Activated naive CD4-positive, alpha-beta T cell treated with anti-CD3 and anti-CD28 coated beads, Interleukin-2, amount 50 U/mL, for 24 hours (primary cell): Measurements from ENCODE around the gene ARF1.

Experiments used
- H3K27ac Mint-ChIP-seq: one replicate; pipeline ENCODE4 v1.8.0; 2021; ENCODE audit warnings: mild to moderate bottlenecking, mixed read lengths
- H3K27me3 Mint-ChIP-seq: one replicate; pipeline ENCODE4 v1.8.0; 2021; ENCODE audit warnings: mixed read lengths
- H3K36me3 Mint-ChIP-seq: one replicate; pipeline ENCODE4 v1.8.0; 2021; ENCODE audit warnings: mixed read lengths
- H3K4me1 Mint-ChIP-seq: one replicate; pipeline ENCODE4 v1.8.0; 2021; ENCODE audit warnings: mixed read lengths
- H3K4me3 Mint-ChIP-seq: one replicate; pipeline ENCODE4 v1.8.0; 2021; ENCODE audit warnings: mild to moderate bottlenecking, mixed read lengths
- H3K9me3 Mint-ChIP-seq: one replicate; pipeline ENCODE4 v1.8.0; 2021; ENCODE audit warnings: mixed read lengths

The ARF1 gene

DNA sequence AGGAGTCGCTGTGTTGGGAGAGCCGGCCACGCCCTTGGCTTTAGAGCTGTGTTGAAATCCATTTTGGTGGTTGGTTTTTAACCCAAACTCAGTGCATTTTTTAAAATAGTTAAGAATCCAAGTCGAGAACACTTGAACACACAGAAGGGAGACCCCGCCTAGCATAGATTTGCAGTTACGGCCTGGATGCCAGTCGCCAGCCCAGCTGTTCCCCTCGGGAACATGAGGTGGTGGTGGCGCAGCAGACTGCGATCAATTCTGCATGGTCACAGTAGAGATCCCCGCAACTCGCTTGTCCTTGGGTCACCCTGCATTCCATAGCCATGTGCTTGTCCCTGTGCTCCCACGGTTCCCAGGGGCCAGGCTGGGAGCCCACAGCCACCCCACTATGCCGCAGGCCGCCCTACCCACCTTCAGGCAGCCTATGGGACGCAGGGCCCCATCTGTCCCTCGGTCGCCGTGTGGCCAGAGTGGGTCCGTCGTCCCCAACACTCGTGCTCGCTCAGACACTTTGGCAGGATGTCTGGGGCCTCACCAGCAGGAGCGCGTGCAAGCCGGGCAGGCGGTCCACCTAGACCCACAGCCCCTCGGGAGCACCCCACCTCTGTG lies 15.9 kb downstream of the ARF1 start:
- no peak overlapping the region for H3K4me3 Mint-ChIP-seq
- H3K27me3 Mint-ChIP-seq, result no peaks in the 10 kb centered on the region
- H3K9me3 Mint-ChIP-seq, result peaks cover 5% of the 10 kb centered on the region
- H3K4me1 Mint-ChIP-seq, result peaks cover 31% of the 10 kb centered on the region
- peaks cover 17% of the 10 kb centered on the region for H3K36me3 Mint-ChIP-seq
- no peak overlapping the region for H3K27ac Mint-ChIP-seq

- H3K36me3 Mint-ChIP-seq, result peaks cover 15% of the 10 kb centered on the region
- H3K4me3 Mint-ChIP-seq, result no peak overlapping the region
- no peaks in the 10 kb centered on the region for H3K27me3 Mint-ChIP-seq
- peaks cover 5% of the 10 kb centered on the region for H3K9me3 Mint-ChIP-seq
- H3K4me1 Mint-ChIP-seq, result peaks cover 36% of the 10 kb centered on the region
- H3K27ac Mint-ChIP-seq, result peak overlapping the region; percentile 1
These were observed 16.8 kb downstream of the ARF1 start for GRCh38 chr1:228099331-228099732.

DNA sequence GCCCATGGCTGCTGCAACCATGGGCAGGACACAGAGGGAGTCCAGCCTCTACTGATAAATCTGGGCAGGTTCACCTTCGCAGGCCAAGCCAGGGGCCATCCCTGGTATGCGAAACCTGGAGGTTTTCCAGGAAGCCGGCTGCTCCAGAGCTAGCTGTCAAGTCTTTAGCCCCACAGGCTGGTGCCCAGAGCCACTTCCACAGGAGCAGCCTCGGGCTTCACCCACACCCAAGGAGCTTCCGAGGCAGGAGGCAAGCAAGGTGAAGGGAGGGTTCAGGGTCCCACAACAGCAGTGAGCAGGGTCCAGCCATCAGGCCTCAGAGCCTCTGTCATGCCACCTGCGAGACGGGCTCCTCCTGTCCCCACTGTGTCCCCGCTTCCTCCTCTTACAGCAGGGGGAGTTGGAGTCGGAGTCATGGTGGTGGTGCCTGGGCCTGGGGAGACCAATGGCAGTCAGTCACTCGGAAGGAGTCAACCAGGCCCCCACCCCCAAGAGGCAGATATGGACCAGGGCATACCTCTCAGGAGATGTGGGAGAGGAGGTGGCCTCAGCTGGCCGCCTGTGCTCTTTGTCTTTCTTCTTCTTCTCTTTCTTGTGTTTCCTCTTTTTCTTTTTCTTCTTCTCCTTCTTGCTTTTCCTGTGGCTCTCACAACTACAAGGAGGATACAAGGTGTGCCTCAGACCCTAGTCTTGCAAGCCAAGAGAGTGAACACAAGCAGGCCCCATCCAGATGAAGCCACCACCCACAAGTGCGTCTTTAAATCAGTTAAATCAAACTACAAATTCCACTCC lies 18.5 kb downstream of the ARF1 start:
- Mint-ChIP-seq H3K27me3 (no peaks in the 10 kb centered on the region), H3K4me1 (peaks cover 25% of the 10 kb centered on the region), H3K9me3 (no peaks in the 10 kb centered on the region), H3K27ac (peak overlapping the region; percentile 41), H3K4me3 (peak overlapping the region; percentile 62), H3K36me3 (peaks cover 2% of the 10 kb centered on the region)

DNA sequence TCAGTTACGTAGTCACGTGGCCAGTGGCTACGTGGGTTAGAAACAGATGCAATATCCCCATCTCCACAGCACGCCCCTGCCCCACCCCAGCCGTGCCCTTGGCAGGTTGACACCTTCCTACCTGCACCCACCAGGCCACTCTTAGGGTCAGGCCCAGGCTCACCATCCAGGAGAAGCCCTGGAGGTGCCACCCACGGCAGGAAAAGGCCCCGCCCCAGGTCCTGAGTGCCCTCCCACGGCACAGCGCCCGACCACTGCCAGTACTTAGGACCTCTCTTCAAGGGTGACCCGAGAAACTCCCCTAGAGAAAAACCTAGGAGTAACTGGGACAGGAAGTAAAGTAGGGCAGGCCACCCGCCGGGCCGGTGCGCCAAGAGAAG lies 19.1 kb downstream of the ARF1 start:
- H3K4me1 Mint-ChIP-seq, result peaks cover 24% of the 10 kb centered on the region
- H3K9me3 Mint-ChIP-seq, result no peaks in the 10 kb centered on the region
- H3K36me3 Mint-ChIP-seq, result peaks cover 2% of the 10 kb centered on the region
- no peak overlapping the region for H3K27ac Mint-ChIP-seq
- H3K27me3 Mint-ChIP-seq, result no peaks in the 10 kb centered on the region
- H3K4me3 Mint-ChIP-seq, result peak overlapping the region; percentile 62

GRCh38 chr1:228101994-228102790 lies 19.7 kb downstream of the ARF1 start:
- H3K4me1 Mint-ChIP-seq, result peaks cover 24% of the 10 kb centered on the region
- no peaks in the 10 kb centered on the region for H3K9me3 Mint-ChIP-seq
- no peaks in the 10 kb centered on the region for H3K27me3 Mint-ChIP-seq
- peaks cover 2% of the 10 kb centered on the region for H3K36me3 Mint-ChIP-seq
- peak overlapping the region; percentile 76 for H3K4me3 Mint-ChIP-seq
- H3K27ac Mint-ChIP-seq, result peak overlapping the region; percentile 68

- Mint-ChIP-seq H3K9me3 (no peaks in the 10 kb centered on the region), H3K27ac (peak within 1 kb of the TSS; percentile 96), H3K4me3 (peak within 1 kb of the TSS; percentile 92), H3K27me3 (no peaks in the 10 kb centered on the region), H3K4me1 (peaks cover 31% of the 10 kb centered on the region), H3K36me3 (peaks cover 2% of the 10 kb centered on the region)
These were observed 20.5 kb downstream of the ARF1 start, which contains the start of gene C1orf35 for GRCh38 chr1:228102791-228103620. C1orf35 (minus strand) TSS chr1:228103325; CDS start chr1:228103227, 98 bp downstream.

- no peaks in the 10 kb centered on the region for H3K27me3 Mint-ChIP-seq
- peaks cover 36% of the 10 kb centered on the region for H3K4me1 Mint-ChIP-seq
- H3K4me3 Mint-ChIP-seq, result peak overlapping the region; percentile 92
- no peaks in the 10 kb centered on the region for H3K9me3 Mint-ChIP-seq
- no peaks in the 10 kb centered on the region for H3K36me3 Mint-ChIP-seq
- peak overlapping the region; percentile 89 for H3K27ac Mint-ChIP-seq
These were observed 22.2 kb downstream of the ARF1 start for GRCh38 chr1:228104526-228105269.

DNA sequence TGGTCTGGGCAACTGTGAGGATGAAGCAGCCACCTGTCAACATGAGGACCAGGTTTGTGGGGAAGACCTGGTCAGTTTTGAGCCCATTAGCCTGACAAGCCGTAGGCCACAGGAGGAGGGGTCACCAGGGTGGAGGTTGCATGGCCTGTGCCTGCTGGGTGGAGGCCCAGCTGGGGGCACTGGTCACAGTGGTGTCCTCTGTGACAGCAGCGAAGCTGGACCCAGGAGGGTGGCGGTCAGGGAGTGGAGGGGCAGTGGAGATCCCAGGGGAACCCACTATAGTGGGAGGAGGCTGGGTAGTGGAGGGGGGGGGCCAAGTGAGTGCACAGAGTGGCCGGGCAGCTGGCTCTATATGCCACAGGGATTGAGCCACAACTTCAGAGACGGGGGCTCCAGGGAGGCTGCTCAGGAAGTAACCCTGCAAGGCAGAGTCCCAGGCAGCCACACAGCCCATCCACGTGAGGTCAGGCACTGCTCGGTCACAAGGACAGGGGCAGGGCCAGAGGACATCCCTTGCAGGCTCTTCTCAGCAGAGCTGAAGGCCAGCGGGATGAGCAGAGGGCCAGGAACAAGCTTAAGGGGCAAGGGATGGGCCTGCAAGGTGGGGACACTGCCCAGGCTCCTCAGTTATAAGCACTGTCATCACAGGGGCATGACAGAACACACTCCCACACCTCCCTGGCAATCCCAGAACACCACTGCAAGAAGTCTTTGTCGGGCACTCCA lies 22.9 kb downstream of the ARF1 start:
- Mint-ChIP-seq H3K9me3 (no peaks in the 10 kb centered on the region), H3K4me1 (peaks cover 42% of the 10 kb centered on the region), H3K36me3 (no peaks in the 10 kb centered on the region), H3K27ac (no peak overlapping the region), H3K27me3 (no peaks in the 10 kb centered on the region), H3K4me3 (no peak overlapping the region)

DNA sequence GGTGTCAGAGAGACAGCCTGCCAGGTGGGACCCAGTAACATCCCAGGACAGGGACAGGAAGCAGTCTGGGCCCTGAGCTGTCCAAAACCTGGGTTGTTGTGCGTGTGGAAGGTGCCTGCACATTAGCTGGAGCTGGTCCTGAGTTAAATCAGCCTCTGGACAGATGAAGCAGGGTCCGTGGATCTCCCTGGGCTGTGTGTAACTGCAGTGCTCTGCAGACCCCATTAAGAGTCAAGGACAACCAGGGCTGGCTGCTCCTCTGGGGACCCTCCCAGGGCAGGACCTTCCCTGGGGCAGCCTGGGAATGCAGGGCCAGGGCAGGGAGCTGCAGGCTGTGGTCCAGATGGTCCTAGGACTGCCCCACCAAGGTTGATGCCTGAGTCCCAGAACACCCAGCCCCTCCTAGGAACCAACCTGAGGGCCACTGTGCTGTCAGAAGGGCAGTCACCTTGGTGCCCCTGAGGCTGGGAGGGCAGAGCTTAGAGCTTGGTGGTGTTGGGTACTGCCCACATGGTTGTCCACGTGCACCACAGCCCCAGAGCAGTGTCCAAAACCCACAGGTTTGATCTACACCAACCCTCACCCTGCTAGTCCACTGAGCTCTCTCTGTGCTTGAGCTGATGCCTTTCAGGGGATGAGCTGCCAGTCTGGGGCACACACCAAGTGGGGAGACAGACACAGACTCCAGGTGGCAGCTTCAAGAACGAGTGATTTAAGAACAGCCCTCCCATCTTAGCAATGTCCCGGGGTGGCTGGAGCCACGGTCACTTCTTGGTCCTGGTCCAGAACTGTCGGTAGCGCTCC lies 23.7 kb downstream of the ARF1 start:
- no peaks in the 10 kb centered on the region for H3K36me3 Mint-ChIP-seq
- H3K27me3 Mint-ChIP-seq, result no peaks in the 10 kb centered on the region
- peaks cover 41% of the 10 kb centered on the region for H3K4me1 Mint-ChIP-seq
- no peaks in the 10 kb centered on the region for H3K9me3 Mint-ChIP-seq
- H3K27ac Mint-ChIP-seq, result peak overlapping the region; percentile 4
- no peak overlapping the region for H3K4me3 Mint-ChIP-seq

GRCh38 chr1:228106800-228107054 lies 24.2 kb downstream of the ARF1 start:
- peaks cover 36% of the 10 kb centered on the region for H3K4me1 Mint-ChIP-seq
- no peaks in the 10 kb centered on the region for H3K36me3 Mint-ChIP-seq

DNA sequence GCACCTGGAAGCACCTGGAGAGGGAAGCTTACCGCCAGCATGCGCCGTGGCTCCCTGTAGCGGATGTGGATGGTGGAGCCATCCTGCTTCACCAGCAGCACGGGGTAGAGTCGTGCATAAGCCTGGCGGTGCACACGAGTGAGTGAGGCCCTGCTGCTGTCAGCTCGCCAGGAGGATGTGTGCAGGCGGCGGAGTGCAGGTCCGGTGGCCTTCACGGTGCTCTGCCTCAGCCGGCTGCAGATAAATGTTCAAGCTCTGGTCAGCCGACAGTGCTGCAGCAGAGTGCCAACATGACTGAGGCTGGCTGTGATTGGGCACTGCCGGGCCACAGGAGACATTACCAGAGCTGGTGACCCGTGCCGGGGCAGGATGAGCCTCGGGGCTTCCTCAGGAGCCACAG lies 25.1 kb downstream of the ARF1 start:
- peak overlapping the region; percentile 93 for H3K4me3 Mint-ChIP-seq
- H3K27me3 Mint-ChIP-seq, result no peaks in the 10 kb centered on the region
- no peaks in the 10 kb centered on the region for H3K9me3 Mint-ChIP-seq
- peaks cover 36% of the 10 kb centered on the region for H3K4me1 Mint-ChIP-seq
- no peaks in the 10 kb centered on the region for H3K36me3 Mint-ChIP-seq
- H3K27ac Mint-ChIP-seq, result no peak overlapping the region

More at GRCh38 chr1:228106800-228107054, 24.2 kb downstream of the ARF1 start:
- Mint-ChIP-seq H3K4me3 (no peak overlapping the region), H3K27me3 (no peaks in the 10 kb centered on the region), H3K9me3 (no peaks in the 10 kb centered on the region), H3K27ac (no peak overlapping the region)

- Mint-ChIP-seq H3K9me3 (no peaks in the 10 kb centered on the region), H3K27ac (peak overlapping the region; percentile 94), H3K4me3 (peak overlapping the region; percentile 93), H3K27me3 (no peaks in the 10 kb centered on the region), H3K4me1 (peaks cover 36% of the 10 kb centered on the region), H3K36me3 (no peaks in the 10 kb centered on the region)
These were observed 25.7 kb downstream of the ARF1 start for GRCh38 chr1:228108055-228108690.

DNA sequence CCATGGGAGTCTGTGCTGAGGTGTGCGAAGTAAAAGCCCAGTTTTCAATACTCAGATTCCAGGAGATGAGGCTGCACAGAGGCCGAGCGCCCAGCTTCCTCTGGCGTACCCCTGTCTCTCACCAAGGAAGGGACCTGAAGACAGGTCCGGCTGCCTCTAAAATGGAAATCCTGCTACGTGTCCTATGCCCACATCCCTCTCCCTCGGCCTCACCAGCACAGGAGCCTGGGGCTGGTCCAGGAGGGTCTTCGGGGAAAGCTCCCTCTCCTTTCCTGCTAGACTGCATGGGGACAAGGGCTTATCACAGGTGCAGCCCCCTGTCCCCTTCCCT lies 26.2 kb downstream of the ARF1 start:
- H3K27me3 Mint-ChIP-seq, result no peaks in the 10 kb centered on the region

More for the DNA sequence above, 26.2 kb downstream of the ARF1 start:
- Mint-ChIP-seq H3K4me1 (peaks cover 31% of the 10 kb centered on the region), H3K9me3 (no peaks in the 10 kb centered on the region), H3K36me3 (no peaks in the 10 kb centered on the region), H3K27ac (peak overlapping the region; percentile 94), H3K4me3 (peak overlapping the region; percentile 93)
